Spleen (tissue), 11 donors: ENCODE data around the gene COG8. TPM values are rescaled to one million over a fixed set of nuclear protein-coding genes. Genes with fewer than 3 reads are reported as not detected.

ENCODE experiments used
- DNase-seq: peaks from one replicate; pipeline ENCODE4 v3.0.0-alpha.2; 2020
- H3K27ac ChIP-seq, 8 donors: fragments of 200-600 bp; sonication (generic) in 7 of 8; 1 replicate in 4 of 8; 2 replicates in 4 of 8; pipeline versions ENCODE4 v1.5.0 to v1.8.0; 2016 to 2021; ENCODE audit warnings: inconsistent platforms in 4 of 8, mild to moderate bottlenecking in 4 of 8, moderate library complexity in 1 of 8
- H3K27me3 ChIP-seq, 7 donors: fragments of 200-600 bp; sonication (generic) in 6 of 7; replicated peaks in 1 of 7; 1 replicate in 4 of 7; 2 replicates in 3 of 7; pipeline versions ENCODE4 v1.5.0 to v1.8.0; 2016 to 2021; ENCODE audit warnings: inconsistent platforms in 3 of 7, mild to moderate bottlenecking in 1 of 7
- H3K36me3 ChIP-seq, 6 donors: fragments of 200-600 bp; sonication (generic) in 5 of 6; 1 replicate in 4 of 6; 2 replicates in 2 of 6; pipeline versions ENCODE4 v1.5.0 to v1.8.0; 2016 to 2021; ENCODE audit warnings: inconsistent platforms in 2 of 6
- H3K4me1 ChIP-seq, 6 donors: fragments of 200-600 bp; sonication (generic) in 5 of 6; 1 replicate in 3 of 6; 2 replicates in 3 of 6; pipeline versions ENCODE4 v1.5.0 to v1.8.0; 2016 to 2021; ENCODE audit warnings: inconsistent platforms in 3 of 6
- H3K4me3 ChIP-seq, 8 donors: fragments of 200-600 bp; sonication (generic) in 7 of 8; 1 replicate in 4 of 8; 2 replicates in 4 of 8; pipeline versions ENCODE4 v1.5.0 to v1.8.0; 2016 to 2021; ENCODE audit warnings: inconsistent platforms in 4 of 8, mild to moderate bottlenecking in 4 of 8, moderate library complexity in 2 of 8
- H3K9me3 ChIP-seq, 8 donors: fragments of 200-600 bp; sonication (generic) in 7 of 8; 1 replicate in 4 of 8; 2 replicates in 4 of 8; pipeline versions ENCODE4 v1.5.0 to v1.8.0; 2016 to 2021; ENCODE audit warnings: inconsistent platforms in 4 of 8
- CTCF ChIP-seq, 11 experiments: fragments of 200-600 bp in 7 of 11; fragments of 450-650 bp in 4 of 11; sonication (generic) in 4 of 11; IDR thresholded peaks in 8 of 11; conservative IDR thresholded peaks in 3 of 11; 1 replicate in 7 of 11; 2 replicates in 4 of 11; pipeline versions ENCODE4 v1.4.0 to v1.8.0; 2016 to 2021; ENCODE audit warnings: antibody characterized with exemption in 11 of 11, inconsistent platforms in 4 of 11, mild to moderate bottlenecking in 1 of 11
- POLR2A ChIP-seq, 3 donors: fragments of 450-650 bp; IDR thresholded peaks; one replicate each; pipeline ENCODE4 v1.5.1; 2017; ENCODE audit warnings: antibody characterized with exemption in 3 of 3, mild to moderate bottlenecking in 1 of 3
- POLR2AphosphoS5 ChIP-seq, 3 donors: sonication (generic); formaldehyde crosslinking; IDR thresholded peaks; one replicate each; pipeline ENCODE4 v1.5.1; 2017; ENCODE audit warnings: antibody characterized with exemption in 3 of 3
- WGBS, 5 donors: extraction: QIAGEN DNeasy Blood & Tissue Kit in 3 of 5; methylation state at CpG; one replicate each; pipeline versions ENCODE4 v1.1.5 to v1.1.7; 2013 to 2018; 5-methylcytosine and 5-hydroxymethylcytosine counted together
- intact Hi-C: fragments of 100-400 bp; cut with DNase I; formaldehyde crosslinking; loops from one replicate; pipeline ENCODE4 v1.15.0; 2023; ENCODE audit warnings: low total_unique reads
- polyA plus RNA-seq, 3 donors: library from polyadenylated mRNA; stranded (reverse); fragments of 200-250 nt; gene quantifications; one replicate each; pipeline ENCODE4 v1.2.1, GENCODE V29; 2013
- total RNA-seq, 7 donors: library from RNA; depleted of rRNA in 3 of 7; stranded (reverse); fragments of >200 nt in 3 of 7; fragmentation: NEBNext Ultra II Directional in 4 of 7; extraction: Animal tissue kit (Norgen Biotek cat#: 25700) in 4 of 7; gene quantifications; one replicate each; pipeline versions ENCODE4 v1.1.0 to v1.2.1, GENCODE V29; 2016 to 2021
- donor health status: healthy with polysubstance abuse.
- donor health status: DM: no; HTN: no; CAD: no; lungs with moderate emphysema.
- donor health status: DM: no; HTN: no; CAD: no.
- donor health status: Bipolar disorder and iron deficiency.
- donor health status: healthy.
- donor health status: DM: no; HTN: no; CAD: no.
- donor health status: DM: yes; HTN: yes; CAD: no.

The COG8 gene
- total and polyA plus RNA-seq, 10 donors, result 13.8 to 54.3 (median 34.5) TPM

GRCh38 chr16:69344171-69344570 is 4.8 kb upstream of the COG8 start:
- Histone ChIP-seq H3K27ac (no peak overlapping the region), H3K4me1 (peaks cover 9 to 46% (median 22%) of the 10 kb centered on the region in 6 donors), H3K27me3 (no peaks in the 10 kb centered on the region), H3K9me3 (no peaks in the 10 kb centered on the region), H3K4me3 (no peak overlapping the region), H3K36me3 (peaks cover 0 to 52% (median 34%) of the 10 kb centered on the region in 6 donors)
- TF ChIP-seq CTCF (IDR thresholded peaks at IDR 0.05 in 8 of 11, conservative IDR thresholded peaks at IDR 0.05 in 3 of 11), result no peak
- TF ChIP-seq POLR2AphosphoS5 (IDR thresholded peaks at IDR 0.05), result no peak
- intact Hi-C loops, result no loop called here
- 93 to 98% (median 98%) methylated on average over 5 of the region's 5 CpGs for WGBS, 5 donors
- DNase-seq, result no peak

- intact Hi-C loops, result no loop called here
- Histone ChIP-seq H3K27me3 (no peaks in the 10 kb centered on the region), H3K9me3 (no peaks in the 10 kb centered on the region), H3K4me3 (peak overlapping the region; percentile 74 to 97 (median 90)), H3K4me1 (peaks cover 21 to 65% (median 38%) of the 10 kb centered on the region in 6 donors), H3K27ac (peak overlapping the region; percentile 83 to 97 (median 92)), H3K36me3 (peaks cover 0 to 61% (median 50%) of the 10 kb centered on the region in 6 donors)
- DNase-seq, result no peak
- WGBS, 5 donors, result 7 to 12% (median 10%) methylated on average over 13 to 16 of the region's 16 CpGs
- TF ChIP-seq POLR2AphosphoS5 (IDR thresholded peaks at IDR 0.05), result no peak
- TF ChIP-seq CTCF (IDR thresholded peaks at IDR 0.05 in 8 of 11, conservative IDR thresholded peaks at IDR 0.05 in 3 of 11), result no peak
- TF ChIP-seq POLR2A (IDR thresholded peaks at IDR 0.05), result no peak
These were observed 806 bp upstream of the COG8 start for GRCh38 chr16:69340095-69340644.

- H3K9me3 ChIP-seq, result no peaks in the 10 kb centered on the region
- peak overlapping the region; percentile 83 to 97 (median 92) for H3K27ac ChIP-seq
- intact Hi-C loops, result no loop called here
- DNase-seq, result peak; percentile 64
- peaks cover 21 to 76% (median 42%) of the 10 kb centered on the region in 6 donors for H3K4me1 ChIP-seq
- peak overlapping the region; percentile 74 to 97 (median 90) for H3K4me3 ChIP-seq
- H3K36me3 ChIP-seq, result peaks cover 0 to 62% (median 60%) of the 10 kb centered on the region in 6 donors
- no peaks in the 10 kb centered on the region for H3K27me3 ChIP-seq
- TF ChIP-seq POLR2A (IDR thresholded peaks at IDR 0.05) (no peak), CTCF (IDR thresholded peaks at IDR 0.05 in 8 of 11, conservative IDR thresholded peaks at IDR 0.05 in 3 of 11) (no peak), POLR2AphosphoS5 (IDR thresholded peaks at IDR 0.05) (no peak)
- WGBS, 5 donors, result 19 to 27% (median 21%) methylated on average over 33 to 46 of the region's 46 CpGs
These were observed 641 bp downstream of the COG8 start for GRCh38 chr16:69338557-69339288.

GRCh38 chr16:69334696-69335095 is 4.7 kb downstream of the COG8 start:
- H3K9me3 ChIP-seq, result no peaks in the 10 kb centered on the region
- H3K36me3 ChIP-seq, result peaks cover 0 to 54% (median 51%) of the 10 kb centered on the region in 6 donors
- 92 to 97% (median 94%) methylated on average over 9 of the region's 9 CpGs for WGBS, 5 donors
- H3K4me1 ChIP-seq, result peaks cover 11 to 83% (median 39%) of the 10 kb centered on the region in 6 donors
- no peak overlapping the region for H3K27ac ChIP-seq
- peak; percentile 48 for DNase-seq
- H3K4me3 ChIP-seq, result no peak overlapping the region
- no peak for TF ChIP-seq CTCF (IDR thresholded peaks at IDR 0.05 in 8 of 11, conservative IDR thresholded peaks at IDR 0.05 in 3 of 11)
- no peak for TF ChIP-seq POLR2A (IDR thresholded peaks at IDR 0.05)
- no peak for TF ChIP-seq POLR2AphosphoS5 (IDR thresholded peaks at IDR 0.05)
- H3K27me3 ChIP-seq, result no peaks in the 10 kb centered on the region
- intact Hi-C loops, result no loop called here
